Measurements from ENCODE around the gene CFLAR.

Gene CFLAR

GRCh38 chr2:201116115-201116958 lies at the start of gene CFLAR:
Gene CFLAR (plus strand): TSS chr2:201116164. CDS start chr2:201129866, 13,702 bp downstream.
- no peaks in the 10 kb centered on the region for H3K36me3 ChIP-seq (ENCODE audit: control insufficient read depth in 2 of 2, insufficient read depth in 1 of 2, low read length in 2 of 2)
- H3K27ac ChIP-seq (ENCODE audit: extremely low read depth, low read depth, low read length): peak within 1 kb of the TSS; percentile 95
- no peaks in the 10 kb centered on the region for H3K9me3 ChIP-seq (ENCODE audit: control insufficient read depth, insufficient read depth, low read depth, low read length)
- POLR2A ChIA-PET: interaction anchor here (0.6 to 2.8 kb wide), 8 partner anchors 15 to 228 kb away, joined by 3 to 11 read pairs (median 4); partner anchors contain the start of genes NIF3L1, ORC2 and PPIL3
- H3K4me3 ChIP-seq (ENCODE audit: low read depth, low read length): peak within 1 kb of the TSS; percentile 78
- CTCF ChIA-PET: interaction anchor here (0.6 to 2.5 kb wide), 5 partner anchors 42 to 516 kb away, joined by 3 to 10 read pairs (median 3); no protein-coding TSS in a partner anchor
- H3K4me1 ChIP-seq (ENCODE audit: control insufficient read depth, insufficient read depth, low read length): peaks cover 5% of the 10 kb centered on the region; the same call in 1 of the 2 replicates
- TF ChIP-seq ZBTB6 (tag by site-specific recombination; IDR thresholded peaks at IDR 0.05): 0 out of 2 replicates have a peak, but pooled peaks have one; percentile 7
- peak; percentile 44; the same call in 1 of the 2 replicates for TF ChIP-seq OSR2 (tag by site-specific recombination; IDR thresholded peaks at IDR 0.05)
- TF ChIP-seq ZNF610 (tag by site-specific recombination; IDR thresholded peaks at IDR 0.05; ENCODE audit: borderline replicate concordance): peak; percentile 96
- TF ChIP-seq ZNF530 (tag by site-specific recombination; IDR thresholded peaks at IDR 0.05; ENCODE audit: low read depth): no peak
- peak; percentile 68 for TF ChIP-seq ZBTB26 (tag by site-specific recombination; optimal IDR thresholded peaks at IDR 0.05)
- TF ChIP-seq ZNF658 (tag by site-specific recombination; IDR thresholded peaks at IDR 0.05): no peak
- 0 out of 2 replicates have a peak, but pooled peaks have one; percentile 30 for TF ChIP-seq ZNF660 (tag by site-specific recombination; IDR thresholded peaks at IDR 0.05)
- peak; percentile 42; the same call in 1 of the 2 replicates for TF ChIP-seq ZNF2 (tag by site-specific recombination; IDR thresholded peaks at IDR 0.05)
- no peak for TF ChIP-seq INSM2 (tag by site-specific recombination; IDR thresholded peaks at IDR 0.05)
- TF ChIP-seq ZBTB20 (tag by site-specific recombination; IDR thresholded peaks at IDR 0.05): peak; percentile 69
- no peak for TF ChIP-seq ZNF324 (tag by site-specific recombination; IDR thresholded peaks at IDR 0.05)
- TF ChIP-seq ZFHX2 (tag by site-specific recombination; conservative IDR thresholded peaks at IDR 0.05): peak; percentile 51; the same call in 1 of the 2 replicates
- peak; percentile 94 for TF ChIP-seq ZNF341 (tag by site-specific recombination; IDR thresholded peaks at IDR 0.05; ENCODE audit: low read depth)
- no peak for TF ChIP-seq ZNF140 (tag by site-specific recombination; IDR thresholded peaks at IDR 0.05)
- TF ChIP-seq SP2 (tag by site-specific recombination; IDR thresholded peaks at IDR 0.05): peak; percentile 17; the same call in 1 of the 2 replicates
- TF ChIP-seq ZNF335 (tag by site-specific recombination; conservative IDR thresholded peaks at IDR 0.05): peak; percentile 62
- peak; percentile 34; the same call in 1 of the 2 replicates for TF ChIP-seq EGR2 (tag by site-specific recombination; IDR thresholded peaks at IDR 0.05; ENCODE audit: low read depth)
- peak; percentile 75; the same call in 1 of the 2 replicates for TF ChIP-seq ZNF600 (tag by site-specific recombination; IDR thresholded peaks at IDR 0.05)
- TF ChIP-seq ZNF175 (tag by site-specific recombination; IDR thresholded peaks at IDR 0.05): no peak
- peak; percentile 64; the same call in 1 of the 2 replicates for TF ChIP-seq ZIC2 (tag by site-specific recombination; IDR thresholded peaks at IDR 0.05)
- TF ChIP-seq ZFP37 (tag by site-specific recombination; IDR thresholded peaks at IDR 0.05): peak; percentile 21; the same call in 1 of the 2 replicates
- TF ChIP-seq ZSCAN23 (tag by site-specific recombination; IDR thresholded peaks at IDR 0.05): no peak
- TF ChIP-seq ZNF398 (tag by site-specific recombination; IDR thresholded peaks at IDR 0.05): peak; percentile 66
- peak; percentile 17; the same call in 1 of the 2 replicates for TF ChIP-seq ZEB2 (tag by site-specific recombination; IDR thresholded peaks at IDR 0.05)
- TF ChIP-seq ZNF426 (tag by site-specific recombination; IDR thresholded peaks at IDR 0.05): no peak
- peak; percentile 41; the same call in 1 of the 2 replicates for TF ChIP-seq CTCF (tag by site-specific recombination; IDR thresholded peaks at IDR 0.05)
- peak; percentile 77 for TF ChIP-seq PATZ1 (tag by site-specific recombination; IDR thresholded peaks at IDR 0.05)

Measured in HEK293 (cell line).